Measurements from ENCODE around the gene IMPDH2.
A peak's percentile ranks its signal among the peaks of the same experiment; 100 is the strongest.

Gene IMPDH2

GRCh38 chr3:49007068-49007770, 22.0 kb downstream of the IMPDH2 start, which contains the start of gene WDR6:
Gene WDR6 (plus strand): TSS chr3:49007391. CDS start chr3:49007432, 41 bp downstream.
- Histone ChIP-seq H3K9me3 (ENCODE audit: low read length) (no peaks in the 10 kb centered on the region), H3K27me3 (ENCODE audit: insufficient read depth, low read length) (no peaks in the 10 kb centered on the region), H3K4me3 (ENCODE audit: low read length) (peak within 1 kb of the TSS; percentile 61), H2AFZ (ENCODE audit: low read depth, low read length) (peak within 1 kb of the TSS; percentile 29), H3K4me1 (ENCODE audit: insufficient read depth, low read length) (peaks cover 17% of the 10 kb centered on the region), H3K36me3 (ENCODE audit: insufficient read depth, low read length) (peaks cover 11% of the 10 kb centered on the region)

GRCh38 chr3:49006408-49007067, 22.7 kb downstream of the IMPDH2 start:
- H2AFZ ChIP-seq (ENCODE audit: low read depth, low read length) = peak overlapping the region; percentile 29
- H3K4me3 ChIP-seq (ENCODE audit: low read length) = peak overlapping the region; percentile 61
- H3K9me3 ChIP-seq (ENCODE audit: low read length) = no peaks in the 10 kb centered on the region
- no peaks in the 10 kb centered on the region for H3K27me3 ChIP-seq (ENCODE audit: insufficient read depth, low read length)
- peaks cover 17% of the 10 kb centered on the region for H3K4me1 ChIP-seq (ENCODE audit: insufficient read depth, low read length)
- peaks cover 5% of the 10 kb centered on the region for H3K36me3 ChIP-seq (ENCODE audit: insufficient read depth, low read length)

GRCh38 chr3:49005998-49006397, 23.2 kb downstream of the IMPDH2 start:
- H2AFZ ChIP-seq (ENCODE audit: low read depth, low read length) = no peak overlapping the region
- peak overlapping the region; percentile 61 for H3K4me3 ChIP-seq (ENCODE audit: low read length)
- no peaks in the 10 kb centered on the region for H3K27me3 ChIP-seq (ENCODE audit: insufficient read depth, low read length)
- H3K9me3 ChIP-seq (ENCODE audit: low read length) = no peaks in the 10 kb centered on the region
- peaks cover 2% of the 10 kb centered on the region for H3K36me3 ChIP-seq (ENCODE audit: insufficient read depth, low read length)
- H3K4me1 ChIP-seq (ENCODE audit: insufficient read depth, low read length) = peaks cover 17% of the 10 kb centered on the region

- Histone ChIP-seq H3K4me3 (ENCODE audit: low read length) (no peak overlapping the region), H3K36me3 (ENCODE audit: insufficient read depth, low read length) (peaks cover 2% of the 10 kb centered on the region), H3K27me3 (ENCODE audit: insufficient read depth, low read length) (no peaks in the 10 kb centered on the region), H3K4me1 (ENCODE audit: insufficient read depth, low read length) (peaks cover 17% of the 10 kb centered on the region), H3K9me3 (ENCODE audit: low read length) (no peaks in the 10 kb centered on the region), H2AFZ (ENCODE audit: low read depth, low read length) (no peak overlapping the region)
Observed at GRCh38 chr3:49005303-49005680, 23.9 kb downstream of the IMPDH2 start.

GRCh38 chr3:49004352-49005302, 24.6 kb downstream of the IMPDH2 start:
- Histone ChIP-seq H3K36me3 (ENCODE audit: insufficient read depth, low read length) (peaks cover 2% of the 10 kb centered on the region), H3K27me3 (ENCODE audit: insufficient read depth, low read length) (no peaks in the 10 kb centered on the region), H3K4me1 (ENCODE audit: insufficient read depth, low read length) (peaks cover 20% of the 10 kb centered on the region), H2AFZ (ENCODE audit: low read depth, low read length) (no peak overlapping the region), H3K4me3 (ENCODE audit: low read length) (no peak overlapping the region), H3K9me3 (ENCODE audit: low read length) (no peaks in the 10 kb centered on the region)

- H3K27me3 ChIP-seq (ENCODE audit: insufficient read depth, low read length) = no peaks in the 10 kb centered on the region
- no peak overlapping the region for H2AFZ ChIP-seq (ENCODE audit: low read depth, low read length)
- H3K9me3 ChIP-seq (ENCODE audit: low read length) = no peaks in the 10 kb centered on the region
- H3K4me3 ChIP-seq (ENCODE audit: low read length) = no peak overlapping the region
- no peaks in the 10 kb centered on the region for H3K36me3 ChIP-seq (ENCODE audit: insufficient read depth, low read length)
- peaks cover 36% of the 10 kb centered on the region for H3K4me1 ChIP-seq (ENCODE audit: insufficient read depth, low read length)
Observed at GRCh38 chr3:49001155-49001554, 28.0 kb downstream of the IMPDH2 start.

- no peak overlapping the region for H2AFZ ChIP-seq (ENCODE audit: low read depth, low read length)
- peaks cover 34% of the 10 kb centered on the region for H3K4me1 ChIP-seq (ENCODE audit: insufficient read depth, low read length)
- no peaks in the 10 kb centered on the region for H3K9me3 ChIP-seq (ENCODE audit: low read length)
- H3K36me3 ChIP-seq (ENCODE audit: insufficient read depth, low read length) = peaks cover 3% of the 10 kb centered on the region
- H3K4me3 ChIP-seq (ENCODE audit: low read length) = no peak overlapping the region
- H3K27me3 ChIP-seq (ENCODE audit: insufficient read depth, low read length) = no peaks in the 10 kb centered on the region
Observed at GRCh38 chr3:48999085-48999858, 29.9 kb downstream of the IMPDH2 start.

- Histone ChIP-seq H3K27me3 (ENCODE audit: insufficient read depth, low read length) (no peaks in the 10 kb centered on the region), H3K36me3 (ENCODE audit: insufficient read depth, low read length) (peaks cover 5% of the 10 kb centered on the region), H2AFZ (ENCODE audit: low read depth, low read length) (no peak overlapping the region), H3K4me3 (ENCODE audit: low read length) (no peak overlapping the region), H3K9me3 (ENCODE audit: low read length) (no peaks in the 10 kb centered on the region), H3K4me1 (ENCODE audit: insufficient read depth, low read length) (peaks cover 34% of the 10 kb centered on the region)
Observed at GRCh38 chr3:48997714-48998637, 31.2 kb downstream of the IMPDH2 start.

- Histone ChIP-seq H3K36me3 (ENCODE audit: insufficient read depth, low read length) (peaks cover 5% of the 10 kb centered on the region), H3K4me1 (ENCODE audit: insufficient read depth, low read length) (peaks cover 34% of the 10 kb centered on the region), H2AFZ (ENCODE audit: low read depth, low read length) (no peak overlapping the region), H3K4me3 (ENCODE audit: low read length) (no peak overlapping the region), H3K9me3 (ENCODE audit: low read length) (no peaks in the 10 kb centered on the region), H3K27me3 (ENCODE audit: insufficient read depth, low read length) (no peaks in the 10 kb centered on the region)
Observed at GRCh38 chr3:48997102-48997635, 32.0 kb downstream of the IMPDH2 start.

- Histone ChIP-seq H3K27me3 (ENCODE audit: insufficient read depth, low read length) (no peaks in the 10 kb centered on the region), H3K9me3 (ENCODE audit: low read length) (no peaks in the 10 kb centered on the region), H2AFZ (ENCODE audit: low read depth, low read length) (no peak overlapping the region), H3K4me1 (ENCODE audit: insufficient read depth, low read length) (peaks cover 36% of the 10 kb centered on the region), H3K36me3 (ENCODE audit: insufficient read depth, low read length) (peaks cover 5% of the 10 kb centered on the region), H3K4me3 (ENCODE audit: low read length) (no peak overlapping the region)
Observed at GRCh38 chr3:48996640-48997039, 32.6 kb downstream of the IMPDH2 start.

GRCh38 chr3:48993834-48994233, 35.4 kb downstream of the IMPDH2 start:
- Histone ChIP-seq H3K36me3 (ENCODE audit: insufficient read depth, low read length) (peaks cover 5% of the 10 kb centered on the region), H3K9me3 (ENCODE audit: low read length) (no peaks in the 10 kb centered on the region), H3K4me1 (ENCODE audit: insufficient read depth, low read length) (peaks cover 41% of the 10 kb centered on the region), H2AFZ (ENCODE audit: low read depth, low read length) (no peak overlapping the region), H3K4me3 (ENCODE audit: low read length) (no peak overlapping the region), H3K27me3 (ENCODE audit: insufficient read depth, low read length) (no peaks in the 10 kb centered on the region)

All from neuron (in vitro differentiated cells).